Hepatocyte (in vitro differentiated cells): ENCODE measurements around the gene CEP112.
"Not testable (repeated sequence)": the region's sequence is repeated elsewhere in the genome, so short reads cannot be mapped to it uniquely, and the experiment has no call there.

Source experiments
- CTCF ChIP-seq: fragments of 200-600 bp; sonication (generic); IDR thresholded peaks from 2 replicates; pipeline ENCODE4 v1.5.1; 2016; ENCODE audit warnings: antibody characterized with exemption, mild to moderate bottlenecking; ENCODE audit not compliant: poor library complexity
- EZH2 ChIP-seq: fragments of 200-600 bp; sonication (generic); IDR thresholded peaks from 2 replicates; pipeline ENCODE4 v1.6.1; 2016; ENCODE audit warnings: antibody characterized with exemption, mild to moderate bottlenecking, borderline replicate concordance

GRCh38 chr17:66155055-66155454 lies 36.9 kb downstream of the CEP112 start:
- TF ChIP-seq CTCF, EZH2: not testable (repeated sequence)
